HepG2 (cell line): ENCODE results near the gene SSTR5. TPM values are rescaled to one million over a fixed set of nuclear protein-coding genes. Genes with fewer than 3 reads are reported as not detected.

Experiments
- ADNP ChIP-seq: sonication (generic); formaldehyde crosslinking; IDR thresholded peaks from 2 replicates; pipeline ENCODE4 v1.4.0; 2020; ENCODE audit warnings: missing genetic modification reagents
- FOXK1 ChIP-seq: sonication (generic); formaldehyde crosslinking; IDR thresholded peaks from 2 replicates; pipeline ENCODE4 v1.4.0; 2020; ENCODE audit warnings: low read depth, missing genetic modification reagents, borderline replicate concordance
- KDM3A ChIP-seq: IDR thresholded peaks from 2 replicates; pipeline ENCODE4 v1.6.1; 2018; ENCODE audit warnings: low read depth, missing compliant biosample characterization
- MEIS1 ChIP-seq: sonication (generic); formaldehyde crosslinking; IDR thresholded peaks from 2 replicates; pipeline ENCODE4 v1.9.0; 2021; ENCODE audit warnings: mild to moderate bottlenecking, missing genetic modification reagents, moderate library complexity, borderline replicate concordance
- MYC ChIP-seq: sonication (generic); formaldehyde crosslinking; IDR thresholded peaks from 2 replicates; pipeline ENCODE4 v1.9.0; 2021; ENCODE audit warnings: missing genetic modification reagents, borderline replicate concordance
- NRL ChIP-seq: sonication (generic); formaldehyde crosslinking; IDR thresholded peaks from 2 replicates; pipeline ENCODE4 v1.5.0; 2020; ENCODE audit warnings: missing genetic modification reagents, mild to moderate bottlenecking, moderate library complexity, borderline replicate concordance
- PAX8 ChIP-seq: sonication (generic); formaldehyde crosslinking; IDR thresholded peaks from 2 replicates; pipeline ENCODE4 v1.8.0; 2022; ENCODE audit warnings: mild to moderate bottlenecking, missing genetic modification reagents, borderline replicate concordance
- PRPF4 ChIP-seq: fragments of 200-400 bp; formaldehyde crosslinking; IDR thresholded peaks from 2 replicates; pipeline ENCODE4 v1.6.1; 2016; ENCODE audit warnings: low read length, low read depth; ENCODE audit not compliant: poor library complexity, severe bottlenecking
- SMAD1 ChIP-seq: sonication (generic); formaldehyde crosslinking; IDR thresholded peaks from 2 replicates; pipeline ENCODE4 v1.4.0; 2020; ENCODE audit warnings: missing genetic modification reagents, low read depth, mild to moderate bottlenecking, borderline replicate concordance
- SMAD9 ChIP-seq: sonication (generic); formaldehyde crosslinking; IDR thresholded peaks from 2 replicates; pipeline ENCODE4 v1.5.1; 2020; ENCODE audit warnings: mild to moderate bottlenecking, missing genetic modification reagents
- SP1 ChIP-seq, 2 experiments: fragments of 450-650 bp in 1 of 2; sonication (generic) in 1 of 2; formaldehyde crosslinking in 1 of 2; IDR thresholded peaks; 2 replicates each; pipeline versions ENCODE4 v1.4.0 to v1.6.1; 2016 to 2020; ENCODE audit warnings: missing genetic modification reagents in 1 of 2
- STAG1 ChIP-seq: sonication (generic); formaldehyde crosslinking; IDR thresholded peaks from 2 replicates; pipeline ENCODE4 v1.4.0; 2020; ENCODE audit warnings: missing genetic modification reagents
- SUZ12 ChIP-seq: fragments of 150-350 bp; IDR thresholded peaks from 2 replicates; pipeline ENCODE4 v1.6.1; 2014; ENCODE audit warnings: low read depth, low read length
- ZNF547 ChIP-seq: sonication (generic); formaldehyde crosslinking; IDR thresholded peaks from 2 replicates; pipeline ENCODE4 v1.5.1; 2020; ENCODE audit warnings: mild to moderate bottlenecking, missing genetic modification reagents
- ZNF556 ChIP-seq: sonication (generic); formaldehyde crosslinking; IDR thresholded peaks from 2 replicates; pipeline ENCODE4 v1.4.0; 2020; ENCODE audit warnings: mild to moderate bottlenecking, missing genetic modification reagents, borderline replicate concordance
- polyA plus RNA-seq, 8 experiments: library from polyadenylated mRNA; depleted of rRNA in 3 of 8; stranded (reverse) in 7 of 8; unstranded in 1 of 8; fragments of >200 nt; fragmentation: Illumina TruSeq in 4 of 8; extraction: Trizol in 4 of 8; gene quantifications; 2 replicates each; pipeline versions ENCODE4 v1.2.1 to v1.2.3, GENCODE V29; 2011 to 2016; ENCODE audit warnings: low read depth in 4 of 8, missing spikeins in 1 of 8, mixed read lengths in 1 of 8; ENCODE audit not compliant: insufficient read depth in 1 of 8
- total RNA-seq, 5 experiments: library from RNA; depleted of rRNA; stranded (reverse); fragments of >200 nt; fragmentation: Illumina TruSeq; extraction: Trizol; gene quantifications; 2 replicates each; pipeline ENCODE4 v1.2.3, GENCODE V29; 2016; ENCODE audit warnings: low read depth in 1 of 5
- TF ChIP-seq, protein P1 (sequence below): sonication (generic); formaldehyde crosslinking; IDR thresholded peaks from 2 replicates; pipeline ENCODE4 v1.4.0; 2020; ENCODE audit warnings: mild to moderate bottlenecking, missing genetic modification reagents
- TF ChIP-seq, protein P2 (sequence below): sonication (generic); formaldehyde crosslinking; conservative IDR thresholded peaks from 2 replicates; pipeline ENCODE4 v1.8.0; 2022; ENCODE audit warnings: low read depth, missing genetic modification reagents
- TF ChIP-seq, protein P3 (sequence below): sonication (generic); formaldehyde crosslinking; IDR thresholded peaks from 2 replicates; pipeline ENCODE4 v1.8.0; 2022; ENCODE audit warnings: mild to moderate bottlenecking, missing genetic modification reagents

Gene SSTR5
- total and polyA plus RNA-seq, 2 of the 13 experiments (the other 11 are each of a cell fraction or from before 2014, with no cell fraction given): 0.20 to 0.49 TPM

DNA sequence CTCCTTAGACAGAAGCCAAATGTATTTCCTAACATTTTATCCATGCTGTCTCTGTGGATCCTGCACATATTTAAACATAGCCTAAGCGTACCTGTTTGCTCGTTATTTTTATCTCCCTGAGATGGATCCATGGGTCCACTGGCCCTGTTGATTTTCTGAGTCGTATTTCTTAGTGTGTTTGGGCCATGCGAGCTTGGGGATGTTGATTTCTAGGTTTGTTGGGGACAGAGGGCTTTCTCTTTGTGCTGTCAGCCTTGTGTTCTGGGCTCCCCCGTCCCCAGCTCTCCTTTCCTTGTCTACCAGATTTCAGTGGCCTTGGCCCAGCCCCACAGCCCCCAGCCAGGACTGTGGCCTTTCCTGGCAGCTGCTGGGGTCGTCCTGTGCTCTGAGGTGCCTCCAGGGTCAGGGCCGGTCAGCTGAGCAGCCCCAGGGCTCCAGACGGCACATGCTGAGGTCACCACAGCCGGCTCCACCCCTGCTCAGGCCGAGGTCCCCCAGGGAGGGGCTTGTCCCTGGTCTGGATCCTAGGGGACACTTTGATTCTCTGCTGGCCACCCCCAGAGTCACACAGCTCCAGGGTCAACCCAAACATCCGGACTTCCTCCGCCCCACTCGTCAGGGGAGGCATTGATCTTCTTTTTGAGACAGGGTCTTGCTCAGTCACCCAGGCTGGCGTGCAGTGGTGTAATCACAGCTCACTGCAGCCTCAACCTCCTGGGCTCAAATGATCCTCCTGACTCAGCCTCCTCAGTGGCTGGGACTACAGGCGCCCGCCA is 4.4 kb downstream of the SSTR5 start (continued):
- TF ChIP-seq, protein P1, sequence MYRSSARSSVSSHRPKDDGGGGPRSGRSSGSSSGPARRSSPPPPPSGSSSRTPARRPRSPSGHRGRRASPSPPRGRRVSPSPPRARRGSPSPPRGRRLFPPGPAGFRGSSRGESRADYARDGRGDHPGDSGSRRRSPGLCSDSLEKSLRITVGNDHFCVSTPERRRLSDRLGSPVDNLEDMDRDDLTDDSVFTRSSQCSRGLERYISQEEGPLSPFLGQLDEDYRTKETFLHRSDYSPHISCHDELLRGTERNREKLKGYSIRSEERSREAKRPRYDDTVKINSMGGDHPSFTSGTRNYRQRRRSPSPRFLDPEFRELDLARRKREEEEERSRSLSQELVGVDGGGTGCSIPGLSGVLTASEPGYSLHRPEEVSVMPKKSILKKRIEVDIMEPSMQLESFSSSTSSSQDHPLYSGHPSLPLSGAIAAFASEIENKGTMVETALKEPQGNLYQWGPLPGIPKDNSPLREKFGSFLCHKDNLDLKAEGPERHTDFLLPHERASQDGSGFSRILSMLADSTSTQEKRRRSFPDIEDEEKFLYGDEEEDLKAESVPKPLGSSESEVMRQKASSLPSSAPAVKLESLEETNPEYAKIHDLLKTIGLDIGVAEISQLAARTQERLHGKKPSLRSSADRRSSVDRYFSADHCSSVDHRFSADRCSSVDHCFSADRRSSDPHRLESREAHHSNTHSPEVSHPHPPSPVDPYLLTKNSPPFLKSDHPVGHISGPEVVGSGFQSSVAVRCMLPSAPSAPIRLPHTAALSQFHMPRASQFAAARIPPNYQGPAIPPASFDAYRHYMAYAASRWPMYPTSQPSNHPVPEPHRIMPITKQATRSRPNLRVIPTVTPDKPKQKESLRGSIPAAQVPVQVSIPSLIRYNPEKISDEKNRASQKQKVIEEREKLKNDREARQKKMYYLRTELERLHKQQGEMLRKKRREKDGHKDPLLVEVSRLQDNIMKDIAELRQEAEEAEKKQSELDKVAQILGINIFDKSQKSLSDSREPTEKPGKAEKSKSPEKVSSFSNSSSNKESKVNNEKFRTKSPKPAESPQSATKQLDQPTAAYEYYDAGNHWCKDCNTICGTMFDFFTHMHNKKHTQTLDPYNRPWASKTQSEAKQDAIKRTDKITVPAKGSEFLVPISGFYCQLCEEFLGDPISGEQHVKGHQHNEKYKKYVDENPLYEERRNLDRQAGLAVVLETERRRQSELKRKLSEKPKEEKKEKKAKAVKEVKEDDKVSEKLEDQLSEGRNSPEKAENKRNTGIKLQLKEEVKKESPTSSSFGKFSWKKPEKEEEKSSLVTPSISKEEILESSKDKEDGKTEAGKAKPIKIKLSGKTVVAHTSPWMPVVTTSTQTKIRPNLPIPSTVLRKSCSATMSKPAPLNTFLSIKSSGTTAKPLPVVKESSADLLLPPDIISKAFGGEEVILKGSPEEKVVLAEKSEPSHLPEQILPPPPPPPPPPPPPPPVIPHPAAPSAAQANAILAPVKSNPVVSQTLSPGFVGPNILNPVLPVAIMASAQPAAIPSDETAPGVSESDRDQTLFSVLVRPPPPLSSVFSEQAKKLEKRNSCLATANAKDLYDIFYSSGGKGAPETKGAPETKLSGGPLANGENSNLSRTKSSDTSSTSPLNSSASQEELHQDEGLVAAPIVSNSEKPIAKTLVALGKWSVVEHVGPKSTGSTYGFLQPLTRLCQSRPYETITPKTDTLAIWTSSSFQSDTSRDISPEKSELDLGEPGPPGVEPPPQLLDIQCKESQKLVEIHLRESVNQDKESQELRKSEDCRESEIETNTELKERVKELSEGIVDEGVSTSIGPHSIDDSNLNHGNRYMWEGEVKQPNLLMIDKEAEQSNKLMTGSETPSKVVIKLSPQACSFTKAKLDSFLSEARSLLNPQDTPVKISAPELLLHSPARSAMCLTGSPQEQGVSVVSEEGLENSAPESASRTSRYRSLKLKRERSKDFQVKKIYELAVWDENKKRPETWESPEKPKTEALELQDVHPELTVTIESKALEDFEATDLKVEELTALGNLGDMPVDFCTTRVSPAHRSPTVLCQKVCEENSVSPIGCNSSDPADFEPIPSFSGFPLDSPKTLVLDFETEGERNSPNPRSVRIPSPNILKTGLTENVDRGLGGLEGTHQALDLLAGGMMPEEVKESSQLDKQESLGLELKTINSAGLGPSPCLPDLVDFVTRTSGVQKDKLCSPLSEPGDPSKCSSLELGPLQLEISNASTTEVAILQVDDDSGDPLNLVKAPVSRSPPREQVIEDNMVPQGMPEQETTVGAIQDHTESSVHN (CRISPR knock-in tag): peak; percentile 65; the same call in 1 of the 2 replicates
- TF ChIP-seq MYC (CRISPR knock-in tag): peak; percentile 54; the same call in 1 of the 2 replicates
- no peak for TF ChIP-seq SUZ12
- peak; percentile 60; the same call in 1 of the 2 replicates for TF ChIP-seq SMAD1 (CRISPR knock-in tag)
- TF ChIP-seq MEIS1 (CRISPR knock-in tag): no peak
- peak; percentile 78 for TF ChIP-seq KDM3A (CRISPR knock-in tag)
- no peak for TF ChIP-seq PAX8
- no peak for TF ChIP-seq SP1 (IDR thresholded peaks at IDR 0.05)
- no peak; the same call in 1 of the 2 replicates for TF ChIP-seq SP1 (CRISPR knock-in tag; IDR thresholded peaks at IDR 0.05)
- TF ChIP-seq SMAD9 (CRISPR knock-in tag): no peak
- no peak; the same call in 1 of the 2 replicates for TF ChIP-seq FOXK1 (CRISPR knock-in tag)
- no peak for TF ChIP-seq PRPF4
- no peak for TF ChIP-seq NRL (CRISPR knock-in tag)
- TF ChIP-seq, protein P2, sequence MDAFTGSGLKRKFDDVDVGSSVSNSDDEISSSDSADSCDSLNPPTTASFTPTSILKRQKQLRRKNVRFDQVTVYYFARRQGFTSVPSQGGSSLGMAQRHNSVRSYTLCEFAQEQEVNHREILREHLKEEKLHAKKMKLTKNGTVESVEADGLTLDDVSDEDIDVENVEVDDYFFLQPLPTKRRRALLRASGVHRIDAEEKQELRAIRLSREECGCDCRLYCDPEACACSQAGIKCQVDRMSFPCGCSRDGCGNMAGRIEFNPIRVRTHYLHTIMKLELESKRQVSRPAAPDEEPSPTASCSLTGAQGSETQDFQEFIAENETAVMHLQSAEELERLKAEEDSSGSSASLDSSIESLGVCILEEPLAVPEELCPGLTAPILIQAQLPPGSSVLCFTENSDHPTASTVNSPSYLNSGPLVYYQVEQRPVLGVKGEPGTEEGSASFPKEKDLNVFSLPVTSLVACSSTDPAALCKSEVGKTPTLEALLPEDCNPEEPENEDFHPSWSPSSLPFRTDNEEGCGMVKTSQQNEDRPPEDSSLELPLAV: no peak
- TF ChIP-seq ZNF556 (CRISPR knock-in tag): 0 out of 2 replicates have a peak, but pooled peaks have one; percentile 24
- TF ChIP-seq STAG1 (CRISPR knock-in tag): 0 out of 2 replicates have a peak, but pooled peaks have one; percentile 1
- no peak for TF ChIP-seq ZNF547 (CRISPR knock-in tag)
- TF ChIP-seq, protein P3, sequence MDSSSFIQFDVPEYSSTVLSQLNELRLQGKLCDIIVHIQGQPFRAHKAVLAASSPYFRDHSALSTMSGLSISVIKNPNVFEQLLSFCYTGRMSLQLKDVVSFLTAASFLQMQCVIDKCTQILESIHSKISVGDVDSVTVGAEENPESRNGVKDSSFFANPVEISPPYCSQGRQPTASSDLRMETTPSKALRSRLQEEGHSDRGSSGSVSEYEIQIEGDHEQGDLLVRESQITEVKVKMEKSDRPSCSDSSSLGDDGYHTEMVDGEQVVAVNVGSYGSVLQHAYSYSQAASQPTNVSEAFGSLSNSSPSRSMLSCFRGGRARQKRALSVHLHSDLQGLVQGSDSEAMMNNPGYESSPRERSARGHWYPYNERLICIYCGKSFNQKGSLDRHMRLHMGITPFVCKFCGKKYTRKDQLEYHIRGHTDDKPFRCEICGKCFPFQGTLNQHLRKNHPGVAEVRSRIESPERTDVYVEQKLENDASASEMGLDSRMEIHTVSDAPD (CRISPR knock-in tag): no peak
- TF ChIP-seq ADNP (CRISPR knock-in tag): peak; percentile 90
